ENCODE measurements around the gene BRAF.
"Not testable (repeated sequence)": the region's sequence is repeated elsewhere in the genome, so short reads cannot be mapped to it uniquely, and the experiment has no call there.

Gene BRAF

DNA sequence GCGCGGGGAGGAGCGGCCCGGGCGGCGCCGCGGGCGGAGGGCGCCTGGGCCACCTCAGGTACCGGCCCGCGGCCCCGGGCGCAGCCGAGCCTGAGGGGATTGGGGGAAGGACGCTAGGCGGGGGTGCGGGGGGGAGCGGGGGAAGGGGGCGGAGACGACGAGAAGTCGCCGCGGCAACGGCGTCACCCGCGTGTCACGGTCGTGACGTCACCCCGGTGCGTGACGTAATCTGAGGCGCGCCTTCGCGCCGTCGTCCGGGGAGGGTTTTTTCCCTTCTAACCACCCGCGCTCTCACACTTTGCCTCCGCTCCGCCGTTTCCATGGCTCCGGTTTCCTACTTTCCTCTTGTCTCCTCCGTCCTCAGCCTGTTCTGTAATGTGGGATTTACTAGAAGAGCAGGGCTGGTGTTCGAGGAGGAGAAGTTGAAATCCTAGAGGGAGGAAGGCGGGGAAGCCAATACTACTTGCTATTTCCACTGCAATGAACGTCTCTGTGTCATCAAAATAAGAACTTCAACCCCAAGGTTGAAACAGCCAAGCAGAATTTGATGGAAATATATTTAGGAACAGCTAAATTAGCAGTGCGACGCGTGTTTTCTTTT lies at the start of gene BRAF:
Gene BRAF, minus strand, starts transcription at position 109 of the 601 bp plus-strand sequence. CDS start 226 bp downstream, outside the sequence.
- peak; percentile 90 for DNase-seq

DNA sequence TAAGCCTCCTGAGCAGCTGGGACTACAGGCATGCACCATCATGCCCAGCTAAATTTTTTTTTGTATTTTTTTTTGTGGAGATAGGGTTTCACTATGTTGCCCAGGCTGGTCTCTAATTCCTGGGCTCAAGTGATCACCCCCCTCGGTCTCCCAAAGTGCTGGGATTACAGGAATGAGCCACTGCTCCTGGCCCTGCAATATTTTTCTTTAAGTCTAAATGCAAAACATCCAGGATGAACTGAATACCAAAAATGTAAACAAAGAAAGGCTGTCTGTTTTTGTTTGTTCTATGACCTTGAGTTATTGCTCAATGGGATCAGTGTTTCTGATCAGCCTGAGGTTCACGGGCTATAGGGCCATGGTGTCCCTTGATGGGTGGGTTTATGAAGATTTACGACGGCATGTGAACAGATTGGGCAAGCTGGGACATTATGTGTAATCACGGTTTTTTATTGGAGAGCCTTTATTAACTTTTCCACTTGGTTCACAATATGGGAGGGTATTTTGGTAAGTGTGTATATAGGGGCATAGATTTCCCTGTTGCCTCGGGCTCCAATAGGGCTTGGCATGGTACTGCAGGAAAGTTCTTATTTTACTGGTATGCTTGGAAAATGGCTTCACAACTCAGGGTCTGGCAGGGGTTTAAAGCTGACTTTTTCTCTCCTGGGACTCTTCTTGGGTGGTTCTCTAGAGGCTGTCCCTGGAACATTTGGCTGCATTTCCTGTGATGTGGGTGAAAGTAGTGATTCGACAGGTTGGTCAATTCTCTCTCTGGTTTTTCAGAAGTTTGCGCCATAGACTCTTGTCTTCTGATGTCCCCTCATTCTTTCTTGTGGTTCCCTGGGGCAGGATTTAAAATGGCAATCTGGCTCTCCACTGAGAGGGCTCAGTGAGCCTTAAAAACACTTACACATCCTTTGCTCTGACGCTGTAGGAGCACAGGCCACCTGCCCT lies 48.4 kb upstream of the BRAF start:
- no peak for DNase-seq

DNA sequence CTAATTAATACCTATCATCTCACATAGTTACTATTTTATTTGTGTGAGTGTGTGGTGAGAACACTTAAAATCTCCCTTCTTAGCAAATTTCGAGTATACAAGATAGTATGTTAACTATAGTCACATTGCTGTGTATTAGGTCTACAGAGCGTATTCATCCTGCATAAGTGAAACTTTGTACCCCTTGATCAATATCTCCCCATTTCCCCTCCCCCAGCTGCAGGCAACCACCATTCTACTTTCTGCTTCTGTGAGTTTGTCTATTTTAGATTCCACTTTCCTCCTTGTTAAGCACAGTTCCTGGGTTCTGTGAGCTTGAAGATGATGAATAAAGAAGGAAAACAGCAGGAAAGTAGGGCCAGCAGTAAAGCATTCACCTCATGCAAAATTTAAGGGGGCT lies 47.6 kb upstream of the BRAF start:
- no peak for DNase-seq

DNA sequence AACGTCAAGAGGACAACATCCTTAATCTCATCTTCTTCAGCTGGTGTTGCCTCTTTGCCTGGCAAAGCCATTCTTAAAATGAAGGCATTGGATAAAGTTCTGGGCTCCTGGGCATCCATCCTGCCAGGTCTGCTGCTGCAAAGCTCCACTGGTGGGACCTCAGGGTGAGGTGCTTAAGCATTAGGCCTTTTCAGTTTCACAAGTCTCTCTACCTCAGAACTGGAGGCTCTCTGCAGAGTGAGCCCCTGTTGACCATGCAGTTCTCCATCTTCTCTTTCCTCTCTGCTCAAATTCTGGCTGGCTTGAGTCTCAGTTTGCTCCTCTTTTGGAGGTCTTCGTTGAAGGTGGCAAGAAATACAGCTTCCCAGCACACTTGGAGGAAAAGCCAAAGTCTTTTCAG lies 42.7 kb upstream of the BRAF start:
- DNase-seq, result no peak

DNA sequence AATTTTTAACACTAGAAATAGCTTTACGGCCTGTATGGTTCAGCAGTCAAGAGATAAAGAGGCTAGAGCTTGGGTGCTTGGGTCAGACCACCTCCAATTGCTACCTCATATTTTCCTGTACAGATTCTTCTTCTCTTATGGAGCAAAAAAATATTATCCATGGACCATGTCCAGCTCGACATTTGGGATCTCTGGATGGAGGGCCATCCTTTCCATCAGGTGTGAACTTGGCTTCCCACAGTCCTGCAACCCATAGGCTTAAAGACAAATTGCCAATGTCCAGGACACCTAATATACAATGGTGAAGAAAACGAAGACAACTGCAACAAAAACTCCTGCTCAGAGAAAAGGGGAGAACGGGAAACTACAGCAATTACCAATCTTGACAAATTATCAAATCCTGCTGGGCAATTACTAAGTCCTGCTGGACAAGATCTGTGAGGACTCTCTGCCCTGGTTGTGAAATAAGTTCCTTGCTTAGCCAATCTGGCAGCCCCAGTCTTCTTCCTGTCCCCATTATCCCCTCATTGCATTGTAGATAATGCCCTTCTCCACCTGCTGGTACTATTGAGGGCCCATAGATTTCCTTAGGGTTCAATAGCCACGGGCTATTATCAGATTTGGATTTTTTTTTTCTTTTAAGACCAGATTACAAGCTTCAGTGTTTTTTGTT lies 42.0 kb upstream of the BRAF start:
- no peak for DNase-seq

DNA sequence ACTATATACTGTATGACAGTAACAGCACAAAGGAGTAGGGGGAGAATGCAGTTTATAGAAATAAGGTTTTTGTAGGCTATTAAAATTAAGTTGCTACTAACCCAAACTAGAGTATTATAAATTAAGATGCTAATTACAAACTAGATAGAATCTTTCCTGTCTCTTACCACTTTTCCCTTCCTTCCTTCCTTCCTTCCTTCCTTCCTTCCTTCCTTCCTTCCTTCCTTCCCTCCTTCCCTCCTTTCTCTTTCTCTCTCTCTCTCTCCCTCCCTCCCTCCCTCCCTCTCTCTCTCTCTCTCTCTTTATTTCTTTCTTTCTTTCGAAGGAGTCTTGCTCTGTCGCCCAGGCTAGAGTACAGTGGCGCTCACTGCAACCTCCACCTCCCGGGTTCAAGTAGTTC lies 36.4 kb upstream of the BRAF start:
- DNase-seq, result no peak

DNA sequence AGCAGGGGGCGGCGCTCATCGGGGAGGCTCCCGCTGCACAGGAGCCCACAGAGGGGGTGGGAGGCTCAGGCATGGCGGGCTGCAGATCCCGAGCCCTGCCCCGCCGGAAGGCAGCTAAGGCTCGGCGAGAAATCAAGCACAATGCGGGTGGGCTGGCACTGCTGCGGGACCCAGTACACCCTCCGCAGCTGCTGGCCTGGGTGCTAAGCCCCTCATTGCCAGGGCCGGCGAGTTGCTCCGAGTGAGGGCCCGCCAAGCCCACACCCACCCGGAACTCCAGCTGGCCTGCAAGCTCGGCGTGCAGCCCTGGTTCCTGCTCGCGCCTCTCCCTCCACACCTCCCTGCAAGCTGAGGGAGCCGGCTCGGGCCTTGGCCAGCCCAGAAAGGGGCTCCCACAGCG lies 32.3 kb upstream of the BRAF start:
- not testable (repeated sequence) for DNase-seq

DNA sequence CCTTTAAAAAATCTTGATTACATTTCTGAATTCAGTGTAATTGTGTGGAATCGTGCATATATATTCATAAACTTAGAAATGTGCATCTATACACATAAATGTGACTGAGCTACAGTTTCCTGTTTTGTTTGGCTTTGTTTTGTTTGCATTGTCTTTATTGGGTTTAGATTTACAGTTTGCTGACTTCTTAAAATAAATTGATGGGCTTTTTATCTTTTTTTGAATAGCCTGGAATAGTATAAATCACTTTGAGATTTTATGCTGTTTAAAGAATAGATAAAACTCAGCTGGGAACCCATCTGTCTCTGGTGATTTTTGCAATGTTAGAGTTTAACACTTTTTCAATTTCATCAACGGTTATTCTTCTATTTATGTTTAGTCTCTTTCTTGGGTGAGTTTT lies 21.2 kb upstream of the BRAF start:
- DNase-seq, result no peak

DNA sequence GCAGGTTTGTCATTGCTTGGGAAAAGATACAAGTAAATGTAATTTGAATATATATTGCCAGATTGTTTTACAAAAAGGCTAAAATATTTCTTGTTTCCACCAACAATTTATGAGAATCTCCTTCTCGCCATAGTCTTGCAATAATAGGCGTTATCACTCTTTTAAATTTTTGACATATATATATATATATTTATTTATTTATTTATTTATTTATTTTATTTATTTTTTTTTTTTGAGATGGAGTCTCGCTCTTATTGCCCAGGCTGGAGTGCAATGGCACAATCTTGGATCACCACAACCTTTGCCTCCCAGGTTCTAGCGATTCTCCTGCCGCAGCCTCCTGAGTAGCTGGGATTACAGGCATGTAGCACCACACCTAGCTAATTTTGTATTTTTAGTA lies 17.5 kb upstream of the BRAF start:
- DNase-seq, result not testable (repeated sequence)

DNA sequence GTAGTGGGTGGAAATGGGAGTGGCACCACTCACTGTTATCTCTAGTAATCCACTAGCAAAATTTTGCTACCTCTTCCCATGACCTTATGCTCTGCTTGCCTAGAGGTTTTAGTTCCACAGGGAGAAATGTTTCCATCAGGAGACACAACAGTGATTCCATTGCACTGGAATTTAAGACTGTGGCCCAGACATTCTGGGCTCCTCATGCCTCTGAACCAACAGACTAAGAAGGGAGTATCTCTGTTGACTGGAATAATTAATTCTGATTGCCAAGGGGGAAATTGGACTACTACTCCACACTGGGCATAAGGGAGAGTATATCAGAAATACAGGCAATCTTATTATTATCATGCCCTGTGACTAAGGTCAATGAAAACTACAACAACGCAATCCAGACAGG lies 16.2 kb upstream of the BRAF start:
- DNase-seq, result no peak

DNA sequence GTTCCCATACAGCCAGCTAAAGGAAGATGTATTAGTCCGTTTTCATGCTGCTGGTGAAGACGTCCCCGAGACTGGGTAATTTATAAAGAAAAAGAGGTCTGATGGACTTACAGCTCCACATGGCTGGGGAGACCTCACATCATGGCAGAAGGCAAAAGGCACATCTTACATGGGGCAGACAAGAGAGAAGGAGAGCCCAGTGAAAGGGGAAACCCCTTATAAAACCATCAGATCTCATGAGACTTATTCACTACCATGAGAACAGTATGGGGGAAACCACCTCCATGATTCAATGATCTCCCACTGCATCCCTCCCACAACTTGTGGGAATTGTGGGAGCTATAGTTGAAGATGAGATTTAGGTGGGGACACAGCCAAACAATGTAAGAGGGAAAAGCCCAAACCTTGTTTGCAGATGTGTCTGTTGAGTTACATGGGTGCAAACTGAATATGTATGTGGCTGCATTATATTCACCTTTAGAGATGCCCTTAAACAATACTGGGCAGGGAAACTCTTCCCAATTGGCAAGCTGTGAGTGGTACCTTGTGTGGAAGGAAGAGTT lies 13.1 kb upstream of the BRAF start:
- no peak for DNase-seq

DNA sequence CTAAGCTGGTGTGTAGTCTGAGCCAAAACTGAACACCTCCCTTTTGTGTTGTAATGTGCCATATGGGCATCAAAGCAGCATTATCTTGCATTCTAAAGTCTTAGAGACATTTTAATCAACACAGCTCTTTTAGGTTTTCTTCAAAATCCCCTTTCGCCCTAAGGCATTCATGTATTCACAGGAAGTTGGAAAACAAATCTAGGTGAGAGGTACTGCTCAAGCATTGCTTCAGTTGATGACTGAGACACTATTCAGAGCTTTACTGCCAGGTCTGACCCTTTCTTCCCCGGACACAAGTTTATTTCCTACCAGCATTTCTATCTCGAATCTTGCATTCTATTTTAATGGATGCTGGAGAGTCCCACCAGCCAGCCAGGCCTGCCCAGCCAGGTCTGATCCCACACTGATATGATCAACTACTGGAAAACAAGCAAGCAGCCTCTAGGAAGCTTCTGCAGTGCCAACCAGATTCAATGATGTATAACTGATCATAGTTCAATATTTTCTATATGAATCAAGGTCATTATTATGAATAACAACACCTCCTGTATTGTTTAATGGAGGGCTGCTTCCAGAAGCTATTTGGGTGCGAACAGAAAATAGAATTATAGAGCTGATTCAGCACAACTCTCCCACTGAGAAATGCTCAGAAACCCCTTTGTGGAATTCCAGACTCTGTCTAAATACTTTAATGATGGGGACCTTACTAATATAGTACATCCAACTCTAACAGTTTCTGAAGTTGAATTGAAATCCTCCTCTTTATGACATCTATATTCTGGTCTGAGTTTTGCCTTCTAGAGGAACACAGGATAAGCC lies 4.0 kb upstream of the BRAF start:
- DNase-seq, result no peak

DNA sequence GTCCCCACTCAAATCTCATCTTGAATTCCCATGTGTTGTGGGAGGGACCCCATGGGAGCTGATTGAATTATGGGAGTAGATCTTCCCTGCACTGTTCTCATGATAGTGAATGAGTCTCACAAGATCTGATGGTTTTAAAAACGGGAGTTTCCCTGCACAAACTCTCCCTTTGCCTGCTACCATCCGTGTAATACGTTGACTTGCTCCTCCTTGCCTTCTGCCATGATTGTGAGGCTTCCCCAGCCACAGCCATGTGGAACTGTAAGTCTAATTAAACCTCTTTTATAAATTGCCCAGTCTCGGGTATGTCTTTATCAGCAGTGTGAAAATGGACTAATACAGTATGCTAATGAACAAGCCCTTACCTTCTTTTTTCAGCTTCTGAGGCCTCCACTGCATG lies 3.2 kb upstream of the BRAF start:
- DNase-seq, result not testable (repeated sequence)

DNA sequence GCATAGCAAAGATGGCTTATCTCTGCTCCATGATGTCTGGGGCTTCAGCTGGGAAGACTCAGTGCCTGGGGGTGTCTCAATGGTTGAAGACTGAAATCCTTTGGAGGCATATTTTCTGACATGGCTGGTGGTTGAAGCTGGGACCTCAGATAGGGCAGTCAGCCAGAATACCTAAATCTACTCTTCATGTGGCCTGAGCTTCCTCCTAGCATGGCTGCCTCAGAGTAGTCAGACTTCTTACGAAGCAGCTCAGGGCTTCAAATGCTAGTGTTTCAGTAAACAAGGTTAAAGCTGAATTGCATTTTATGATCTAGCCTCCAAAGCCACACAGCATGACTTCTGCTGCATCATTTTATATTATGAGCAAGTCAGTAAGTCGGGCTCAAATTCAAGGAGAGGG lies 2.6 kb upstream of the BRAF start:
- DNase-seq, result no peak

DNA sequence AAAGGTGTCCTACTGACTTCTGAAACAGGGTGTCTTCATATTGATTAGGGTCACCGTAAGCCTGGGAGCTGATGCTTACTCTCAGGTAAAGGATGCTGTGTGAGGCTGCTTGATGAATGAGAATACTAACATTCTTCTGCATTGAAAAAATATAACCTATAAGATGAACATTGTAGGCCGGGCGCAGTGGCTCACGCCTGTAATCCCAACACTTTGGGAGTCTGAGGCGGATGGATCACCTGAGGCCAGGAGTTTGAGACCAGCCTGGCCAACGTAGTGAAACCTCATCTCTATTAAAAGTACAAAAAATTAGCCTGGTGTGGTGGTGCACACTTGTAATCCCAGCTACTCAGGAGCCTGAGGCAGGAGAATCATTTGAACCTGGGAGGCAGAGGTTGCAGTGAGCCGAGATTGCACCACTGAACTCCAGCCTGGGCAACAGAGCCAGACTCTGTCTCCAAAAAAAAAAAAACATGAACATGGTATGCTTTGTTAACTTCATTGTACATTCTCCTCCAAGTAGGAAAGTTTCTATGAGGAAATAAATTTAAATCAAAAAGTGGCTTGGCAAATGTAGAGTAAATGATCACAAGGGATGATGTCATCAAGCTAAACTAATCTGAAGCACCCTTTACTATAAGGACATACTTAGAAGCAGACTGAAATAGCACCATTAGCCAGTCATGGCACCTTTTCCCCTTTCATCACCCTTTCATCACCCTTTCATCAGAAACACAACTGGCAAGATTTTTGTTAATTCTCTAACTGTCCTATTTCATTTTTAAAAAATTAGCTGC lies 1.5 kb upstream of the BRAF start:
- no peak for DNase-seq

DNA sequence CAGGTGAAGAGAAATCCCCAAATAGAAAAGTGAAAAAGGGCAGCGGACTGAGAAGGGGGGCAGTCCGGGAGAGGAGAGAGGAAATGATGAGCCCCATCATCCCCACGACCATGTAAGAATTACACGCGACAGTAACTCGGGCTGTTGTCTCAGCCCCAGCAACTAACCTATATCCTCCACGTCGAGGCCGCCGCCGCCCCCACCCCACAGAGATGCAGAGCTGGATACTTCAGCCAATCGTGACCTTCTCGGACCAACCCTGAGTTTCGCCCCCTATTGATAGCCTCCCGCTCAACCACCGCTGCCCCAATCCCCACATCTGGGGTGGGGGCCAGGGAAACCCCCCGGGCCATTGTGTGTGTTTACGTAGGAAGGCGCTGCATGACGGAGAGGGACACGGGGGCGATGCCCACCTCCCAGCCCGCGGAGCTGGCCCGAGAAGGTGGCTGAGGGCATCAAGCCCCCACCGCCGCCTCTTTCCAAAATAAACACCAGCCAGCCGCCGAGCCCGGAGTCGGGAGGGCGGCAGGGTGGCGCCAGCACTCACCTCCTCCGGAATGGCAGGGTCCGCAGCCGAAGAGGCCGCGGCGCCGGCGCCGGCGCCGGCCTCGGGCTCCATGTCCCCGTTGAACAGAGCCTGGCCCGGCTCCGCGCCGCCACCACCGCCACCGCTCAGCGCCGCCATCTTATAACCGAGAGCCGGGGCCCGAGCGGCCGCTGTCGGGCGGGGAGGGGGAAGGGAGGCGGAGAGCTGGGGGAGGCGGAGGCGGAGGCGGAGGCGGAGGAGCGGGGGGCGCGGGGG lies 509 bp downstream of the BRAF start:
- peak; percentile 80 for DNase-seq

DNA sequence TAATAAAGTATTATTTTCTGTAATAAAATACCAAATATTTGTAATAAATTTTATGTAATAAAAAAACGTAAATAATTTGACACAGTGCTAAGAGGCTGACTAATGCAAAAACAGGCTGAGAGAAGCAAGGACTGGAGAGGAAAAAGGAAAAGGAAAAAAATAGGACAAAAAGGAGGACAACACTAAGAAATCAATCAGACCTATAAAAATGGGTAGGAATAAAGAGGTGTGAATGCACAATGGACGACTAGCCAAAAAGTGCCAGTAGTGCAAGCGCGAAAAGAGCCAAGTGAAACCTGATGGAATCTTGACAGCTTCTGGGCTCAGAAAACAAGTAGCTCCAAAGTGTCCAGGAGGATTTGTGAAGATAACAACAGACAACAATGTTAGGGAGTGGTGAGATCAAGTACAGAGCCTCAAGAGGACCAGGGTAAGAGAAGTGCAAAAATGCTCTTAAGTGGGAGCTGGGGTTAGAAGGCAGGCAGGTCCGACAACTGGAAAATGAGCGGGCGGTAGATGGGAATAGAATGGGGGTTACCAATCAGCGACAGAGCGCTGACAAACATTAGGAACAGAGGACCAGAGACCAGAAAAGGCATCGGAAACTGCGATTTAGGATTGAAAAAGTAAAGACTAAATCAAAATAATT lies 1.2 kb downstream of the BRAF start:
- DNase-seq, result peak; percentile 67

DNA sequence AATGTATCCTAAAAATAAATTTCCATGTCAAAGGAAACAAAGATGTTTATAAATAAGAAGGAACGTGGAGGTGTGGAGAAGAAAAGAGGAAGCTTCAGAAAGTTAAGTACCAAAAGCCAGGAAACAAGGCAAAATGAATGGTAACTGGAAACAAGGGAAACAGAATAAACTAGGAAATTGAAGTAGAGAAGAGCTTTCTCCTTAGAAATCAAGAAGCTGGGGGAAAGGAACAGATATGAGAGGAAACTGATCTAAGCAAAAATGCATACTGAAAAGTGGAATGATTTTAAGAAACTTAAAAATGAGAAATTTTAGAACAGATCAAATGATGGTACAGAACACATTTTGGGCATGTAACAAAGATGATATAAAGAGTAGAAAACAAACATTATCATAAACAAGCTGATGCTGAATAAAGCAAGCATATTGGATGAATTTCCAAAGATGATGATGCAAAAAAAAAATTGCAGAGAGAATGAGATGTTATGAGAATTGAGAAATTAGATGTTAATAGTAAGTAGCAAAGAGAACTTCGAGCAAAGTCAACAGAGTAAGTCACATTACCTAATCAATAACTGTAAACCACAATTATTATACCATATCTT lies 1.9 kb downstream of the BRAF start:
- DNase-seq, result no peak

DNA sequence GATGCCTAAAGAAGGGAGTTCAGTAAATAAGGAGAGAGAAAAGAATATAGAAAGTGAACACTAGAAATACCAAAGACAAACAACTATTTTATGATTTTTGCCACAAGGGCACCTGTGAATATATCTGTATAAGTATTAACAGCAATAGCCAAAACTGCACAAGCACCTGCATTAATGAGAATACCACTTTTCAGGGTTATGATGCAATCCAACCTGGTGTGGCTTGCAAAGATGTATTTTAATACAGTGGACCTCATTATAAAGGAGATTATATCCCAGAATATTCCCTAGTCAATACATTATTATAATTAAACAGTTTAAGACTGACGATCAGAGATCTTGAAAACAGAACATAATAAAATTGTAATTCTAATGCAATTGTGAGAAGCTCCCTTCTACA lies 4.0 kb downstream of the BRAF start:
- DNase-seq, result no peak

DNA sequence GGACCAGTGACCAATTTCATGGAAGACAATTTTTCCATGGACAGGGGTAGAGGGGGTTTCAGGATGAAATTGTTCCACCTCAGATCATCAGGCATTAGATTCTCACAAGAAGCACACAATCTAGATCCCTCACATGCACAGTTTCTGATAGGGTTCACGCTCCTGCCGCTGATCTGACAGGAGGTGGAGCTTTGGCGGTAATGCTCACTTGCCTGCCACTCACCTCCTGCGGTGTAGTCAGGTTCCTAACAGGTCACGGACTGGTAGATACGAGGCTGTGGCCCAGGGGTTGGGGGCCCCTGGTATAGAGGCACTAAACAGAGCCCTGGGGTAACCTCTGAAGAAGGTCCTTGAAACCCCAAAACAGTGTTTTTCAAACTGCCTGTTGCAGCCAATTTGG lies 6.5 kb downstream of the BRAF start:
- DNase-seq, result no peak
